SKM-1 treated with dmso at 0.1 percent for 144 hours (cell line): ENCODE measurements around the gene MAPK8IP3.
"Not testable (repeated sequence)": the region's sequence is repeated elsewhere in the genome, so short reads cannot be mapped to it uniquely, and the experiment has no call there.

Source experiments
- DNase-seq: peaks from one replicate; lab custom pipeline; 2025; ENCODE audit not compliant: unreplicated experiment; lab: John Stamatoyannopoulos, UW

Gene MAPK8IP3

DNA sequence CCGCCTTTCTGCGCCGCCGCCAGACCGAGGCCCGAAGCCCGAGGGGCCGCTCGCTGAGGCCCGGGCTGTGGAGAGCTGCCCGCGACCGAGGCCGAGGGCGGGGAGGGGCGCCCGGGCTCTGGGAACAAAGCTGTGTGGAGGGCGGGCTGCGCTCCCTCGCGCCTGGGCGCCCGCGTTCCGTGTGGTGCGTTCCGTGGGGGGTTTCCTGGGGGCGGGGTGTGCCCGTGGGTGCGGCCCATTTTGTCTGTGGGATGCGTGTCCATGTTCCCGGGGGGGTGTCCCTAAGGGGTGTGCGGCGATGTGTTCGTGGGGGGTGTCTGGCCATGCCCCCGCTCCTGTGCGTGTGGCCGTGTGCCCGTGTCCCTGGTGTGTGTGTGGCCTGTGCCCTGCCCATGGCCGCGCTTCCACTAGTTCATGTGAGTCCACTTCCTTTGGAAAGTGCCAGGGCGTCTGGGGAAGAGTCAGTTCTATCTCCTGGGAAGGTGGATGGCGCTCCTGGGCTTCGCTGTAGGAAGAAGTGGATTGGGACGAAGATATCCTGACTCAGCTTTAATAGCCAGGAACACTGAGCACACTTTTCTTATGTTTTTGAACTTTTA is 27.4 kb upstream of the MAPK8IP3 start:
- DNase-seq, result no peak

GRCh38 chr16:1680361-1680760 is 25.6 kb upstream of the MAPK8IP3 start:
- DNase-seq, result no peak

- DNase-seq, result no peak
Observed at GRCh38 chr16:1681032-1681431, 25.0 kb upstream of the MAPK8IP3 start.

GRCh38 chr16:1687427-1688316 is 18.3 kb upstream of the MAPK8IP3 start:
- DNase-seq, result no peak

DNA sequence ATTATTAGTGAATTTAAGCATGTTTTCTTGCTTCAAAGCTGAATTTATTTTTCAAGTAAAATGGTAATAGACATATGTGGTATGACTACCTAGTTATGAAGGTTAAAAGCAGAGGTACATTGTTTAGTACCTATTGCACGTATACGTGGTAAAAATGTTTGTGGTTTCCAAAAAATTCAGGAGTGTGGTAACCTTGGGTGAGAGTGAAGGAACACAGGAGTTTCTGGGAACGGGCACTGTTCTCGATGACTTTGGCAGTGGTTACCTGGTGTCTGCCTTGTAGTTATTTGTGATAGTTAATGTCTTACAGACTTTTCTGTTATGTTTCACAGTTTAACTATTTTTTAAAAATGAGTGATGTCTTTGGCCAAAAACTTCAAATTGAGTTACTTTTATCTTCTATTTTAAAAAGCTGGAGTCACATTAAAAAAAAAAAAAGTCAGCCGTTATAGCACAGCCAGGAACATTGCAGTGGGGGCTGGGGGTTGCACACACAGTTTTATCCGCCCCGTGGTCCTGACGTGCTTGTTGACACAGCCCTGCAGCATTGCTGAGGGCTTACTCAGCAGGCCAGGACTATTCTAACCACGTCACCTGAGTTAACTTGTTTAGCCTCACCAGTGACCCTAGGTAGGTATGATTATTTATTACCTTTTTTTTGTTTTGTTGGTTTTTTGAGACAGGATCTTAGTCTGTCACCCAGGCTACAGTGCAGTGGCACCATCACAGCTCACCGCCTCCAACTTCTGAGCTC is 17.0 kb upstream of the MAPK8IP3 start:
- DNase-seq, result no peak

DNA sequence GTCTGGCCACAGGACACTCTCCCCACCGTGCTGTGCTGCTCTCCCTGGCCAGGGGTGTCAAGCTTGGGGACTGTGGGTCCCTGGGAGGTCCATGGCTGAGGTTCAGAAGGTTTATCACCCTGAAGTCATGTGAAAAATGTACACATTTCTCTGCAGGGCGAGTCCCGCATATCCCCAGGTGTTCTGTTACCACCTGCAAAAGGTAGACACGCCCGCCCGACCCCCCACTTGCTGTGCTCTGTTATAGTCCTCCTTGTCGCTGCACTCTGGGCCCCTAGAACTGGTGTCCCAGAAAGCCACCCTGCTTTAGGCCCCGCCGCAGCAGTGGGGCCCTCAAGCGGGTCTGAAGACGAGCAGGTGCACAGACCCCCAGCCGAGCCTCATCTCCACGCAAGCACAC is 16.1 kb upstream of the MAPK8IP3 start:
- no peak for DNase-seq

GRCh38 chr16:1690810-1691209 is 15.2 kb upstream of the MAPK8IP3 start:
- no peak for DNase-seq

DNA sequence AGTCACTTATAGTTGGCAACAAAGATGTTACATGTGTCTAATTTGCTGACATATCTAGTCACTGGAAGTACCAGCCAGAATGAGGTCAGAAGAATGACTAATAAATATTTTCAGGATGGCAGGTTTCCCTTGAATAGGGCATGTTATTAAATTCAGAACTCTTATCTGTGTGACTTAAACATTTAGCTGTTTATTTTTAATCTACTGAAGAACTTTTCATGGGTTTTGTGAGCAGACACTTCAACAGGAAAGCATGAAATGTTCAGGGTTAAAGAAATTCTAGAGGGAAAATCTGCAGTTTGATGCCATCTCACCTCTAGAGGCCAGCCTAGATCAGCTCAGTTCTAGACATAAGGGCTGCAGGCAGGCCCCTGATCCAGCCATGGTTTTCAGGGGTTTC is 14.7 kb upstream of the MAPK8IP3 start:
- no peak for DNase-seq

- DNase-seq, result no peak
Observed at GRCh38 chr16:1691956-1692355, 14.0 kb upstream of the MAPK8IP3 start.

DNA sequence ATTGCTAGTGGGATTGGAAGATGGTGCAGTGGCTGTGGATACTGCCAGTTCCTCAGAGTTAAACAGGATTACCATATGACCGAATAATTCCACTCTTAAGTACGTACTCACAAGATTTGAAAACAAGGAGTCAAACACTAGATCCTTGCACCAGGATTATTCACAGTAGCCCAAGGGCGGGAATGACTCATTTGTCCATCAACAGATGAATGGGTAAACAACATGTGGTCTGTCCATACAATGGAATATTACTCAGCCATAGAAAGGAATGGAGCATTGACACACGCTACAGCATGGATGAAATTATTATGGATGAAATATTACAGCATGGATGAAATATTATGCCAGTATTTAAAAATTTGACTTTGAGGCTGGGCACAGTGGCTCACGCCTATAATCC is 9.1 kb upstream of the MAPK8IP3 start:
- no peak for DNase-seq

- no peak for DNase-seq
Observed at GRCh38 chr16:1698680-1699079, 7.3 kb upstream of the MAPK8IP3 start.

DNA sequence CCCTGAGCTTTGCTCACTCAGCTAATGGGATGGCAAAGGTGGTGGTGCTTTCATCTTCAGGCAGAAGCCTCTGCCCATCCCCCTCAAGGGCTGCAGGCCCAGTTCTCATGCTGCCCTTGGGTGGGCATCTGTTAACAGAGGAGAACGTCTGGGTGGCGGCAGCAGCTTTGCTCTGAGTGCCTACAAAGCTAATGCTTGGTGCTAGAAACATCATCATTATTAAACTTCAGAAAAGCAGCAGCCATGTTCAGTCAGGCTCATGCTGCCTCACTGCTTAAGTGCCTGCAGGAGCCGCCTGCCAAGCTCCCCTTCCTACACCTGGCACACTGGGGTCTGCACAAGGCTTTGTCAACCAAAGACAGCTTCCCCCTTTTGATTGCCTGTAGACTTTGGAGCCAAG is 5.7 kb upstream of the MAPK8IP3 start:
- DNase-seq, result no peak

DNA sequence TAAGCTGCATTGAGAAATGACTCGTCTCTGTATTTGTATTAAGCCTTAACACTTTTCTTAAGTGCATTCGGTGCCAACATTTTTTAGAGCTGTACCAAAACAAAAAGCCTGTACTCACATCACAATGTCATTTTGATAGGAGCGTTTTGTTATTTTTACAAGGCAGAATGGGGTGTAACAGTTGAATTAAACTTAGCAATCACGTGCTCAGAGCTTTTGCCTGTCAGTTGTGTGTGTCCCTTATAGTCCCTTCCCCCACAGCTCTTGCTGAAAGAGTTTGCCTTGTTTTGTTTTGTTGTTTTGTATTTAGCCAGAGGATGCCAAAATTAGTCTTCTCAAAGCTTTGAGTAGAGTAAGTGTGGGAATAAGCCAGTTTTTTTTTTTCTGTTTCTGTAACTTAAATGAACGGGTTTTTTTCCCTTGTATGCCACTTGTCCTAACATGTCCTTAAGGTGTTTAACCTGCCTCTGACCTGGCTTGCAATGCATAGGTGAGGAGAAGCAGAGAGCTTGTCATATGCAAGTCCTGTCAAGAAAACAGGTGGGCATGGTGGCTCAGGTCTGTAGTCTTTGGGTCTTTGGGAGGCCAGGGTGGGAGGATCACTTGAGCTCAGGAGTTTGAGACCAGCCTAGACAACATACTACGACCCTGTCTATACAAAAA is 4.6 kb upstream of the MAPK8IP3 start:
- DNase-seq, result no peak

DNA sequence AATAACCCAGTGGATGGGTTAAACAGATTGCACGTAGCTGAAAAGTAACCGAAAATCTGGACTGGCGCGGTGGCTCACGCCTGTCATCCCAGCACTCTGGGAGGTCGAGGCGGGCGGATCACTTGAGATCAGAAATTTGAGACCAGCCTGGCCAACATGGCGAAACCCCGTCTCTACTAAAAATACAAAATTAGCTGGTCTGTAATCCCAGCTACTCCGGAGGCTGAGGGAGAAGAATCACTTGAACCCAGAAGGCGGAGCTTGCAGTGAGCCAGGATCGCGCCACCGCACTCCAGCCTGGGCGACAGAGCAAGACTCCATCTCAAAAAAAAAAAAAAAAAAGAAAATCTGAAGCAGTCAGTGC is 689 bp upstream of the MAPK8IP3 start:
- DNase-seq, result not testable (repeated sequence)

DNA sequence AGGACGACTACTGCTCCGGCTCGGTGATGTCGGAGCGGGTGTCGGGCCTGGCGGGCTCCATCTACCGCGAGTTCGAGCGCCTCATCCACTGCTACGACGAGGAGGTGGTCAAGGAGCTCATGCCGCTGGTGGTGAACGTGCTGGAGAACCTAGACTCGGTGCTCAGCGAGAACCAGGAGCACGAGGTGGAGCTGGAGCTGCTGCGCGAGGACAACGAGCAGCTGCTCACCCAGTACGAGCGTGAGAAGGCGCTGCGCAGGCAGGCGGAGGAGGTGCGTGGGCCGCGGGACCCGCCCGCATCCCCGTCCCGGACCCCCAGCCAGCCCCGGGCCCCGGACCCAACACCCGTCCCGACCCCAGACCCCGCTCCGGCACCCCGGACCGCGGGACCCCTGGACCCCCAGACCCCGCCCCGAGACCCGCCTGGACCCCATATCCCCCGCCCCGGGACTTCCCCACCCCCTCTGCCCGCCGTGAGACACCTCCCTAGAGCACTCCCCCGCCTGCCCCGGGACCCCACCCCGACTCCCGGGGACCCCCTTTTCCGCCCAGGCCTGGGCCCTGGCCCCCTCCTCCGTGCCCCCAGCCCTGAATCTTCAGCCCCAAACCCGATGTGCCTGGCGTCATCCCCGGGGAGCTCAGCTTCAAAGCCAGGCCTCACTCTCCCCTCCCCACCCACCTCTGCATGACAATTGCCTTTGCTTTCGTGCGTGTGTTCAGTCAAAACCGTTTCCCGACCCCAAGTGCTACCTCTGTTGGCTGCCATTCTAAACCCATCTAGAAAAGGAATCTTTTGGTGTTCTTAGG is 594 bp downstream of the MAPK8IP3 start:
- DNase-seq, result no peak

DNA sequence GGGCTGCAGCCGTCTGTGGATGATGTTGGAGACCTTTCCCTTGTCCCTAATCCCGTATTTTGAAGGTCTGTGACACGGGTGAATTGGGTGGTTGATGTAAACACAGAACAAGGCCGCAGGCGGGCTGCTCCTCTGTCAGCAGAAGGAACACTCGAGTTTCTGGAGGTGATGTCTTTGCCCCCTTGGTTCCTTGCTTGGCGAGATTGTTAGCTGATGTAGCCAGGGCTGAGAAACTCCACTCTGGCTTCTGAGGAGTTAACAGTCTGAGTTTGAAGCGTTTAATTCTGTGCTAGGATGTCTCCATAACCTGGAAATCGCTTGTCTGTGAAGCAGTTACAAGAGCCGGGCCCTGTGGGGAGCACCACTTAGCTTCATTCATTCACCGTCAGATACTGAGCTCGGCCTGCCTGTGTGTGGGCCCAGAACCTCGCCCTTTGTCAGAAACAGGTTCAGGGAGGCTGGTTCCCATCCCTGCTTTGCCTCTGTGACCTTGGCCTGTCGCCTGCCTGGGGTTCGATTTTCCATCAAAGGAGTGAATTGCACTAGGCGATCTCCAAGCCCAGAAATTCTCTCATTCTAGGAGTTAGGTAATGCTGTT is 1.3 kb downstream of the MAPK8IP3 start:
- no peak for DNase-seq

DNA sequence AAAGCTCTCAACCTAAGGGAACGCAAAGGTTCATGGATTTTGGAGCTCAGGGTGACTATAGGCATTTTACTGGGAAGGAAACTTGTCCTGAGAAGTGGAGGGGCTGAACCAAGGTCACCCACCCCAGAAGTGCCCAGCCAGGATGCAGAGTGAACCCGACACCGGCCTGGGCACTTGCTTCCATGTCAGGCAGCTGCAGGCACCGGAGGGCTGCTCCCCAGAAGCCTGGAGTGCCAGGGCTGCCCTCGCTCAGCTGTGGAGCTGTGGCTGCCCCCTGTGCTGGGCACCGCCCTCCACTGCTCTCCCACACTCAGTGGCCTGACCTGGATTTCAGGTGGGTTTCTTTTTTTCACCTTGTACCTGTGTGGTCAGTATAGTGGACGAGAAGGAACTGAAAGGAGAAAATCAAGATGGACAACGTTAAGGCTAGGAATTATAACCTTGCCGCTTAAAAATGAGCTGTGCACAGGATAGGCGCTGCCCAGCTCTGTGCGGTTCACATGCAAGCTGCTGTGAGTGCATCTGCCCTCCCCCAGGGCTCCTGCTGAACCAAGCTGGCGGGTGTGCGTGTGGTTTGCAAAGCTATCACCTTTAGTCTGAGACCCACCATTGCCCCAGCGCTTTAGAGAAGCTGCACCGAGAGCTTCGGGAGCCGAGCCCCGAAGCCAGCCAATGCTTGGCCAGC is 2.2 kb downstream of the MAPK8IP3 start:
- DNase-seq, result no peak

GRCh38 chr16:1708768-1709180 is 2.8 kb downstream of the MAPK8IP3 start:
- no peak for DNase-seq

- DNase-seq, result no peak
Observed at GRCh38 chr16:1709356-1709755, 3.4 kb downstream of the MAPK8IP3 start.
